GM12875 (cell line): ENCODE data around the gene KRTAP27-1.

ENCODE experiments used
- H3K4me3 ChIP-seq: one replicate; pipeline ENCODE4 v1.5.1; 2011; ENCODE audit warnings: low read depth, low read length, control low read depth
- TF ChIP-seq, protein P1 (sequence below): IDR thresholded peaks from 2 replicates; pipeline ENCODE4 v1.5.1; 2011; ENCODE audit warnings: low read depth, mild to moderate bottlenecking, control low read depth, inconsistent platforms, low read length, moderate library complexity, borderline replicate concordance; ENCODE audit not compliant: insufficient read depth

The KRTAP27-1 gene, protein sequence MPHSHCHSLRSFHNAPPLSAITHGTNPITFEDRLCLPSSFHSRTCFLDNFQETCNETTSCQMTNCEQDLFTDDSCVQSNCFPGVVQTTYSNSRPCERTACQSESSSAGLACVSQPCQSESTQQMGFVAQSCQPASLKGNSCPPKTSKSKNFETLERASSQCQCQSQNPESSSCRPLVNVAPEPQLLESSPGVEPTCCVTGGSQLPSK

DNA sequence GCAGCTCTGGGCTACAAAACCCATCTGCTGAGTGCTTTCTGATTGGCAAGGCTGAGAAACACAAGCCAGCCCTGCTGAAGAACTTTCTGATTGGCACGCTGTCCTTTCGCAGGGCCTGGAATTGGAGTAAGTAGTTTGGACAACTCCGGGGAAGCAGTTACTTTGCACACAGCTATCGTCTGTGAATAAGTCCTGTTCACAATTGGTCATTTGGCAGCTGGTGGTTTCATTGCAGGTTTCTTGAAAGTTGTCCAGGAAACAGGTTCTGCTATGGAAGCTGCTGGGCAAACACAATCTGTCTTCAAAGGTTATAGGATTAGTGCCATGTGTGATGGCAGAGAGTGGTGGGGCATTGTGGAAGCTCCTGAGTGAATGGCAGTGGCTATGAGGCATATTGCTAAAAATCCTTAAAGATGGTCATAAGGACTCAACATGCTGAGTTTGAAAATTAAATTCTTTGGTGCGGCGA is at the start of gene KRTAP27-1:
Gene KRTAP27-1, minus strand, starts transcription at position 419 of the 469 bp plus-strand sequence. Its CDS starts 26 bp downstream, at position 393.
- TF ChIP-seq, protein P1, sequence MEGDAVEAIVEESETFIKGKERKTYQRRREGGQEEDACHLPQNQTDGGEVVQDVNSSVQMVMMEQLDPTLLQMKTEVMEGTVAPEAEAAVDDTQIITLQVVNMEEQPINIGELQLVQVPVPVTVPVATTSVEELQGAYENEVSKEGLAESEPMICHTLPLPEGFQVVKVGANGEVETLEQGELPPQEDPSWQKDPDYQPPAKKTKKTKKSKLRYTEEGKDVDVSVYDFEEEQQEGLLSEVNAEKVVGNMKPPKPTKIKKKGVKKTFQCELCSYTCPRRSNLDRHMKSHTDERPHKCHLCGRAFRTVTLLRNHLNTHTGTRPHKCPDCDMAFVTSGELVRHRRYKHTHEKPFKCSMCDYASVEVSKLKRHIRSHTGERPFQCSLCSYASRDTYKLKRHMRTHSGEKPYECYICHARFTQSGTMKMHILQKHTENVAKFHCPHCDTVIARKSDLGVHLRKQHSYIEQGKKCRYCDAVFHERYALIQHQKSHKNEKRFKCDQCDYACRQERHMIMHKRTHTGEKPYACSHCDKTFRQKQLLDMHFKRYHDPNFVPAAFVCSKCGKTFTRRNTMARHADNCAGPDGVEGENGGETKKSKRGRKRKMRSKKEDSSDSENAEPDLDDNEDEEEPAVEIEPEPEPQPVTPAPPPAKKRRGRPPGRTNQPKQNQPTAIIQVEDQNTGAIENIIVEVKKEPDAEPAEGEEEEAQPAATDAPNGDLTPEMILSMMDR = no peak
- no peak within 1 kb of the TSS for H3K4me3 ChIP-seq

DNA sequence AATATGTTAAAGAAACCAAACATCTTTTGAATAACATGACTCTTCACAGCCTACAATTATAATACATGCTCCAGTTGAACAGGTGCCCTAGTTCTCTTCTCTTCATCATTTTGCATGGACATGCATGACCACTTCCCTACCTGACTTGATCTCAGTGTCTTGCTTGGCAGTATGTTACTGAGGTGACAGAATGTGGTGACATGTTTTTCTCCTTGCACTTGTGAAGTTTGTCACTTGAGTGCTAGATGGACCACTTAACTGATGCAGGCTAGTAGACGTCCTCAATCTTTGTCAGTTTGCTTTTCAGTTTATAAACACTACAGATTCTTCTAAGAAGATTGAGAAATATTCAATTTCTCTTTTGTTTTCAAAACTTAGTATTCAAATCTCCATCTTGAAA is 44.7 kb upstream of the KRTAP27-1 start:
- TF ChIP-seq, protein P1 = no peak
- H3K4me3 ChIP-seq = no peak overlapping the region

DNA sequence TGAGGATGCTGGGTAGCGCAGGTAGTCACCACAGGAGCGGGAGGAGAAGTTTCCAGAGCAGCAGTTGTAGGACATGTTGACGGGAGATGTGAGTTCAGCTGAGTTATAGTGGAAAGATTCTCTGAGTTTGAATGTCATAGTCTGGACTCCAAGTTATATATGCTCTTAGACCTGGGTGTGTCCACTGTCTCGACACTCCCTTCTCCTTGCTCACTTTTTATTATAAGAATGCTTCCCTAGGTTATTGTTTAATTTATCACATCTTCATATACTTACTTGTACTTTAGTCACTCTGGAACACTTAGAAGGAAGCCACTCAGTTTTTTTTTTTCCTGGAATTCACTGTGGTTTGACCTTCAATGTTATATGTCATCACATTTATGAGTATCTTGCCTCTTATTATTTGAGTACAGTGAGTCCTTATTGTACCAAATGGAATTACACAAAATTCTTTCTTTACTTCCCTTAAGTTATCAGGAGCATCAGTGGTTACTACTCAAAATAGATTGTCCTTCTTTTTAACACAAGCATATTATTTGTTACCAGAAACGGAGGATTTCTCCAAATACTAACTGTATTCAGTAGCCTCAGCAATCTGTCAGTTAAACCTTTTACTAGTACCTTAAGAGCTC is 34.8 kb upstream of the KRTAP27-1 start, which contains the start of gene KRTAP13-2:
Gene KRTAP13-2, minus strand, starts transcription at position 133 of the 632 bp plus-strand sequence. Its CDS starts 58 bp downstream, at position 75.
- no peak within 1 kb of the TSS for H3K4me3 ChIP-seq
- TF ChIP-seq, protein P1 = no peak

DNA sequence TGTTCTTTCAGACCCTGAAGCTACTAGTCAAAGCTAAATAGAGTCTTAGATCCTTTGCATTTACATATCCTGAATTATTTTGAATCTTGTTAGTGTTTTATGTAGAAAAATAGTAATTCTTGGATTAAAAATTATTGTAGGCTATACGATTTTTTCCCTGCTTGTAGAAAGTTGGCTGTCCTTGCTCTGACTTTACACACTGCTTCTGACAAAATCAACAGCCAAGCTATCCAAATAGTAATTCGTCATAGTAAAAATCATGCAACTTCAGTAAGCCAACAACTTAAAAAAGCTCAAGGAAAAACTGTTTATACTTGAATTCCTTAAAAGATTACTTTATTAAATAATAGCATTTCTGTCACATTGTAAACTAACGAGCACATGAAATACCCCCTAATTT is 18.4 kb upstream of the KRTAP27-1 start:
- TF ChIP-seq, protein P1 = no peak
- H3K4me3 ChIP-seq = no peak overlapping the region

DNA sequence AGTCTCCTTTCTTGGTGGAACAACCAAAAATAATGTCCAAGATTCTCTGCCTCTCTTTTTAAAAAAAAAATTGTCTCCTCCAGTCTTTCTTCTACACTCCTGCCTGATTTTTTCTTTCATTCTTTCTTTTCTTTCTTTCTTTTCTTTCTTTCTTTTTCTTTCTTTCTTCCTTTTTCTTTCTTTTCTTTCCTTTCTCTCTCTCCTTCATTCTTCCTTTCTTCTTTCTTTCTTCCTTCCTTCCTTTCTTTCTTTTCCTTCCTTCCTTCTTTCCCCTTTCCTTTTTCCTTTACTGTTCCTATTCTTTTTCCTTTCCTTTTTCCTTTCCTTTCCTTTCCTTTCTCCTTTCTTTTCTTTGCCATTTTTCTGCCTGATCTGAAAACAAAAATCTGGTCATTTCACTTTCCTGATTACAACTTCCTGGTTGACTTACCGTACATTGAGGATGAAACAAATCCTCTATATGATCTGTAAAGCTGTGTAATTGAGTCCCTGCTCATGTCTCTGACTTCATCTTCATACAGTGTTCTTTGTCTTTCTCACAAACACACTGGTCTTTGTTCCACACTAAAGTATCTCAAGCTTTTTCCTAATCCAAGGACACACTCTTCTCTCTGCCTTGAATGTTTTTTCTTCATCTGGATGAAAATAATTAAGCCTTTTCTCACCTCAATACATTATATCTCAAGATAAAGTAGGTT is 17.0 kb upstream of the KRTAP27-1 start:
- no peak overlapping the region for H3K4me3 ChIP-seq
- TF ChIP-seq, protein P1 = no peak

DNA sequence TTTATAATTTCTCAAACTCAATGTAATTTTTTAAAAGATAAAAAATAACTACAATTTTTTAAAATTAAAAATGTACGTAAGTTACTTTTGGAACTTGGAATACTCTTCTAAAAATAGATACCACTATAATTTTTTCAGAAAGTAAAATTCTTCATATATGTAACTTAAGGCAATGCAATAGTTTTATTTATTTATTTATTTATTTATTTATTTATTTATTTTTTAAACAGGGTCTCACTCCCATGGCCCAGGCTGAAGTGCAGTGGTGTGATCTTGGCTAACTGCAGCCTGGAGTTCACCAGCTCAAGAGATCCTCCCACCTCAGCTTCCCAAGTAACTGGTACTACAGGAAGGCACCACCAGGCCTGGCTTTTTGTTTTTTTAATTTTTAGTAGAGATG is 14.0 kb upstream of the KRTAP27-1 start:
- TF ChIP-seq, protein P1 = no peak
- H3K4me3 ChIP-seq = no peak overlapping the region
